Spleen (tissue), 7 donors: Measurements from ENCODE around the gene HECTD3.

Experiments used
- CTCF ChIP-seq, 11 experiments: fragments of 200-600 bp in 7 of 11; fragments of 450-650 bp in 4 of 11; sonication (generic) in 4 of 11; IDR thresholded peaks in 8 of 11; conservative IDR thresholded peaks in 3 of 11; 1 replicate in 7 of 11; 2 replicates in 4 of 11; pipeline versions ENCODE4 v1.4.0 to v1.8.0; 2016 to 2021; ENCODE audit warnings: antibody characterized with exemption in 11 of 11, inconsistent platforms in 4 of 11, mild to moderate bottlenecking in 1 of 11
- POLR2AphosphoS5 ChIP-seq, 3 donors: sonication (generic); formaldehyde crosslinking; IDR thresholded peaks; one replicate each; pipeline ENCODE4 v1.5.1; 2017; ENCODE audit warnings: antibody characterized with exemption in 3 of 3
- donor health status: DM: no; HTN: no; CAD: no; lungs with moderate emphysema.
- donor health status: DM: no; HTN: no; CAD: no.
- donor health status: DM: no; HTN: no; CAD: no.

GRCh38 chr1:45010855-45011811 lies at the start of gene HECTD3:
- no peak for TF ChIP-seq CTCF (IDR thresholded peaks at IDR 0.05 in 8 of 11, conservative IDR thresholded peaks at IDR 0.05 in 3 of 11)
- peak; percentile 84 to 90 (median 86) for TF ChIP-seq POLR2AphosphoS5 (IDR thresholded peaks at IDR 0.05)
